B cell (primary cell): Measurements from ENCODE around the gene MISP3. TPM values are rescaled to one million over a fixed set of nuclear protein-coding genes. Genes with fewer than 3 reads are reported as not detected.

Experiments used
- ATAC-seq: fragments of 200-7000 bp; cut with Tn5 transposase; one replicate; pipeline ENCODE4 v1.10.0; 2021; ENCODE audit warnings: low read depth, mild to moderate bottlenecking, moderate number of reproducible peaks, moderate library complexity
- CTCF ChIA-PET: fragments of 350-600 bp; sonication (Branson Sonifier 250); formaldehyde crosslinking; loops from one replicate; lab custom pipeline; 2021; ENCODE audit warnings: antibody characterized with exemption, inconsistent platforms; lab: Charles Lee
- POLR2A ChIA-PET: fragments of 350-600 bp; sonication (Branson Sonifier 250); formaldehyde crosslinking; loops from one replicate; lab custom pipeline; 2021; ENCODE audit warnings: antibody characterized with exemption; lab: Charles Lee
- DNase-seq: peaks from one replicate; pipeline ENCODE4 v3.0.0; 2013
- H2AFZ ChIP-seq: 2 replicates; pipeline ENCODE4 v1.6.1; 2012; ENCODE audit warnings: mild to moderate bottlenecking, low read depth, low read length; ENCODE audit not compliant: insufficient read depth, poor library complexity, severe bottlenecking
- H3K27ac ChIP-seq, 2 donors: 1 replicate in 1 of 2; 2 replicates in 1 of 2; pipeline ENCODE4 v1.5.1; 2012 to 2013; ENCODE audit warnings: low read length in 2 of 2, mild to moderate bottlenecking in 2 of 2, moderate library complexity in 1 of 2
- H3K27me3 ChIP-seq, 4 experiments: fragments of 200-600 bp in 1 of 4; sonication (generic) in 1 of 4; replicated peaks in 1 of 4; 1 replicate in 2 of 4; 2 replicates in 2 of 4; pipeline versions ENCODE4 v1.6.1 to v1.7.0; 2013 to 2016; ENCODE audit warnings: low read length in 3 of 4, mild to moderate bottlenecking in 2 of 4, mixed read lengths in 1 of 4, moderate library complexity in 1 of 4; ENCODE audit not compliant: insufficient read depth in 4 of 4, control insufficient read depth in 3 of 4; ENCODE audit errors: control extremely low read depth in 1 of 4
- H3K36me3 ChIP-seq, 2 experiments: replicated peaks in 1 of 2; 1 replicate in 1 of 2; 2 replicates in 1 of 2; pipeline versions ENCODE4 v1.6.1 to v1.7.1; 2013; ENCODE audit warnings: low read length in 1 of 2; ENCODE audit not compliant: insufficient read depth in 2 of 2, control insufficient read depth in 1 of 2; ENCODE audit errors: control extremely low read depth in 1 of 2, extremely low read depth in 1 of 2
- H3K4me1 ChIP-seq, 2 donors: fragments of 200-600 bp in 1 of 2; sonication (generic) in 1 of 2; 1 replicate in 1 of 2; 2 replicates in 1 of 2; pipeline versions ENCODE4 v1.5.1 to v1.6.1; 2013 to 2017; ENCODE audit warnings: low read length in 2 of 2; ENCODE audit not compliant: control insufficient read depth in 2 of 2, insufficient read depth in 2 of 2
- H3K4me2 ChIP-seq: replicated peaks from 2 replicates; pipeline ENCODE3; 2012; ENCODE audit warnings: mild to moderate bottlenecking, low read depth, low read length; ENCODE audit not compliant: poor library complexity, severe bottlenecking
- H3K4me3 ChIP-seq, 5 experiments: fragments of 200-600 bp in 1 of 5; sonication (generic) in 1 of 5; 1 replicate in 3 of 5; 2 replicates in 2 of 5; pipeline versions ENCODE4 v1.5.1 to v1.7.0; 2011 to 2016; ENCODE audit warnings: low read length in 4 of 5, mild to moderate bottlenecking in 4 of 5, low read depth in 2 of 5, control low read depth in 1 of 5, moderate library complexity in 1 of 5; ENCODE audit not compliant: insufficient read depth in 1 of 5; ENCODE audit errors: control extremely low read depth in 1 of 5, extremely low read depth in 1 of 5
- H3K79me2 ChIP-seq: fragments of 200-600 bp; sonication (generic); one replicate; pipeline ENCODE4 v1.6.0; 2016; ENCODE audit warnings: low read length; ENCODE audit not compliant: control insufficient read depth, insufficient read depth
- H3K9ac ChIP-seq: fragments of 200-600 bp; sonication (generic); 2 replicates; pipeline ENCODE4 v1.6.1; 2017; ENCODE audit warnings: mild to moderate bottlenecking, low read length, moderate library complexity
- H3K9me3 ChIP-seq, 3 donors: one replicate each; pipeline versions ENCODE4 v1.6.1 to v1.7.1; 2013; ENCODE audit warnings: low read length in 2 of 3; ENCODE audit not compliant: control insufficient read depth in 2 of 3, insufficient read depth in 1 of 3; ENCODE audit errors: control extremely low read depth in 1 of 3
- H4K20me1 ChIP-seq: 2 replicates; pipeline ENCODE4 v1.6.0; 2012; ENCODE audit warnings: mild to moderate bottlenecking, low read length; ENCODE audit not compliant: insufficient read depth, control insufficient read depth, poor library complexity, severe bottlenecking
- H3K27ac Mint-ChIP-seq: one replicate; pipeline ENCODE4 v1.8.0; 2021; ENCODE audit warnings: mixed read lengths
- H3K27me3 Mint-ChIP-seq: one replicate; pipeline ENCODE4 v1.8.0; 2021; ENCODE audit warnings: mixed read lengths
- H3K4me1 Mint-ChIP-seq: one replicate; pipeline ENCODE4 v1.8.0; 2021; ENCODE audit warnings: mixed read lengths
- H3K4me3 Mint-ChIP-seq: one replicate; pipeline ENCODE4 v1.8.0; 2021; ENCODE audit warnings: mixed read lengths
- H3K9me3 Mint-ChIP-seq: one replicate; pipeline ENCODE4 v1.8.0; 2022; ENCODE audit warnings: mixed read lengths; ENCODE audit not compliant: insufficient read depth
- CTCF ChIP-seq: fragments of 200-600 bp; IDR thresholded peaks from one replicate; pipeline ENCODE4 v1.8.0; 2022; ENCODE audit warnings: antibody characterized with exemption, mild to moderate bottlenecking
- EZH2 ChIP-seq: IDR thresholded peaks from 2 replicates; pipeline ENCODE4 v1.6.1; 2012; ENCODE audit warnings: borderline replicate concordance, low read depth, mild to moderate bottlenecking, moderate library complexity, low read length; ENCODE audit not compliant: insufficient read depth, poor library complexity, severe bottlenecking
- WGBS: methylation state at CpG from one replicate; pipeline ENCODE4 v1.1.5; 2013; ENCODE audit warnings: missing lambda C conversion rate; ENCODE audit not compliant: insufficient coverage; 5-methylcytosine and 5-hydroxymethylcytosine counted together
- intact Hi-C: fragments of 100-400 bp; cut with micrococcal nuclease; formaldehyde crosslinking; loops from one replicate; pipeline ENCODE4 v1.10.0; 2022
- polyA plus RNA-seq: library from polyadenylated mRNA; depleted of rRNA; stranded (reverse); fragments of >200 nt; gene quantifications from 2 replicates; pipeline ENCODE4 v1.2.3, GENCODE V29; 2012
- total RNA-seq, 2 donors: library from RNA; stranded (reverse); fragments of 120-200 nt in 1 of 2; gene quantifications; 1 replicate in 1 of 2; 2 replicates in 1 of 2; pipeline versions ENCODE4 v1.2.3 to v1.2.4, GENCODE V29; 2013 to 2022

MISP3 gene
- total and polyA plus RNA-seq, 2 donors (not counting 1 experiment from before 2014, with no cell fraction given): 0.34 TPM

DNA sequence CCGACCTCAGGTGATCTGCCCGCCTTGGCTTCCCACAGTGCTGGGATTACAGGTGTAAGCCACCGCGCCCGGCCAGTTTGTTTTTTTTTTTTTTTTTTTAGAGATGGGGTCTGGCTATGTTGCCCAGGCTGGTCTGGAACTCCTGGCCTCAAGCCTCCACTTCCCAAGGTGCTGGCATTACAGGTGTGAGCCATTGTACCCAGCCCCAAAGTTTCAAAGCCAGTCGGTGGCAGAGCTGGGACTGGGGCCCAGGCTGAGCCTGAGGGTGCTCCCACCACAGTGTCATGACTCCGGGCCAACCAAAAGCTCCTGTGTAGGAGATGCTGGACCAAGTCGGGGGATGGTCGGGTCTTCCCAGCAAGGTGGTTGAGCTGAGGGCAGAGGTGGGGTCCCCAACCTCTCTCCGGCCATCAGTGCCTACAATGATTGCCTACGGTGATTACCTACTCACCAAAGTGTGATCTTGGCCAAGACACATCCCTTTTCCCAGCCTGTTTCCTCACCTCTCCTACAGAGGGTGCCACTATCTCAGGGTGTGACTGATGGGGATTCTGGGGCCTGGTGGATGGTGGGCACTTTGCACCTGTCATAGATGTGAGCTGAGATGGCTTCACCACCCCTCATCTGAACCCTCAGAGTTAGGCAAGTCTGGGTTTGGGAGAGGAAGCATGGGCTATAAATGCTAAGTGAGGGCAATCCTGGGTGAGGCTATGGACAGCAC lies 23.8 kb downstream of the MISP3 start:
- peaks cover 0 to 24% of the 10 kb centered on the region in 2 experiments for H3K36me3 ChIP-seq
- H3K9ac ChIP-seq: no peak overlapping the region
- Mint-ChIP-seq H3K9me3 (peaks cover 8% of the 10 kb centered on the region), H3K4me1 (peaks cover 10% of the 10 kb centered on the region), H3K27ac (no peak overlapping the region), H3K27me3 (no peaks in the 10 kb centered on the region), H3K4me3 (no peak overlapping the region)
- POLR2A ChIA-PET: no interaction called here
- H3K79me2 ChIP-seq: no peaks in the 10 kb centered on the region
- H3K27ac ChIP-seq: no peak overlapping the region
- H4K20me1 ChIP-seq: no peaks in the 10 kb centered on the region
- intact Hi-C loops: loop anchor here (10.0 kb wide), 1 partner anchor 822 kb away; no protein-coding TSS in a partner anchor
- TF ChIP-seq CTCF (no peak), EZH2 (no peak)
- CTCF ChIA-PET: interaction anchor here (0.7 to 1.4 kb wide), 3 partner anchors 9 to 1004 kb away, joined by 3 read pairs; no protein-coding TSS in a partner anchor
- H3K27me3 ChIP-seq: no peaks in the 10 kb centered on the region
- H3K4me2 ChIP-seq: no peak overlapping the region
- peaks cover 2 to 9% (median 8%) of the 10 kb centered on the region in 3 donors for H3K9me3 ChIP-seq
- 100% methylated on average over 7 of the region's 11 CpGs for WGBS
- no peak for DNase-seq
- H2AFZ ChIP-seq: no peak overlapping the region
- no peak overlapping the region for H3K4me3 ChIP-seq
- no peak for ATAC-seq
- peaks cover 6 to 11% of the 10 kb centered on the region in 2 donors for H3K4me1 ChIP-seq

GRCh38 chr19:14097532-14098151 lies 25.1 kb downstream of the MISP3 start:
- no peak overlapping the region for H3K9ac ChIP-seq
- no peaks in the 10 kb centered on the region for H3K4me1 ChIP-seq
- ATAC-seq (no peak), DNase-seq (no peak)
- no peaks in the 10 kb centered on the region for H3K27me3 ChIP-seq
- 94% methylated on average over 21 of the region's 21 CpGs for WGBS
- peaks cover 0 to 31% of the 10 kb centered on the region in 2 experiments for H3K36me3 ChIP-seq
- H3K4me3 ChIP-seq: no peak overlapping the region
- no peak overlapping the region for H3K4me2 ChIP-seq
- no peak overlapping the region for H3K4me3 Mint-ChIP-seq
- TF ChIP-seq CTCF: no peak
- TF ChIP-seq EZH2: no peak
- H3K9me3 Mint-ChIP-seq: peaks cover 8% of the 10 kb centered on the region
- CTCF ChIA-PET: no interaction called here
- no peaks in the 10 kb centered on the region for H3K79me2 ChIP-seq
- H3K27me3 Mint-ChIP-seq: no peaks in the 10 kb centered on the region
- H4K20me1 ChIP-seq: no peaks in the 10 kb centered on the region
- peaks cover 2 to 9% (median 8%) of the 10 kb centered on the region in 3 donors for H3K9me3 ChIP-seq
- H2AFZ ChIP-seq: no peak overlapping the region
- H3K4me1 Mint-ChIP-seq: peaks cover 2% of the 10 kb centered on the region
- no peak overlapping the region for H3K27ac Mint-ChIP-seq
- intact Hi-C loops: loop anchor here (10.0 kb wide), 1 partner anchor 823 kb away; no protein-coding TSS in a partner anchor
- POLR2A ChIA-PET: no interaction called here
- no peak overlapping the region for H3K27ac ChIP-seq
